ENCODE results near the gene GPR35. TPM values are rescaled to one million over a fixed set of nuclear protein-coding genes. Genes with fewer than 3 reads are reported as not detected.
"Not testable (repeated sequence)": the region's sequence is repeated elsewhere in the genome, so short reads cannot be mapped to it uniquely, and the experiment has no call there.

GPR35 gene
- total RNA-seq, 1 donor from 2014 or later: 1.5 TPM

DNA sequence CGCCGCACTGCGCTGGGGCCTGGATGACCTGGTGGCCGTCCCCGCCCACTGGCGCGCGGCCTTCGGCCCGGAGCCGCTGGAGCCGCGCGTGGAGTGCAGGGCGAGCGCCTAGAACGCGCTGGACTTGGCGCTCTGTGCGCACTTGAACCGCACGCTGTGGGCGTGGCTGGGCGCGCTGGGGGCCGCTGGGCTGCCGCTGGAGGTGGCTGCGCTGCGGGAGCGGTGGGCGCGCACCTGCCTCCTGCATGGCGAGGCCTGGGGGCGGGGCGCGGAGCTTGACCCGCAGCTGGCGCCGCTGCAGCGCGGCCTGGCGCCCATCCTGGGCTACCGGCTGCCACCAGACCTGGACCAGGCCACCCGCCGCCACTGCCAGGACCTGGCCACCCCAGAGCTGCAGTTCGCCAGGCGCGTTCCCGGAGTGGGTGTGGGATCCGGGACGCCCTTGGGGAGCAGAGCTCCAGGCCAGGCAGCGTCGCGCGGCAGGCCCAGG, 47.5 kb downstream of the GPR35 start:
- no peak for DNase-seq (ENCODE audit: low spot score)
- intact Hi-C loops (cut with DNase I): no loop called here

DNA sequence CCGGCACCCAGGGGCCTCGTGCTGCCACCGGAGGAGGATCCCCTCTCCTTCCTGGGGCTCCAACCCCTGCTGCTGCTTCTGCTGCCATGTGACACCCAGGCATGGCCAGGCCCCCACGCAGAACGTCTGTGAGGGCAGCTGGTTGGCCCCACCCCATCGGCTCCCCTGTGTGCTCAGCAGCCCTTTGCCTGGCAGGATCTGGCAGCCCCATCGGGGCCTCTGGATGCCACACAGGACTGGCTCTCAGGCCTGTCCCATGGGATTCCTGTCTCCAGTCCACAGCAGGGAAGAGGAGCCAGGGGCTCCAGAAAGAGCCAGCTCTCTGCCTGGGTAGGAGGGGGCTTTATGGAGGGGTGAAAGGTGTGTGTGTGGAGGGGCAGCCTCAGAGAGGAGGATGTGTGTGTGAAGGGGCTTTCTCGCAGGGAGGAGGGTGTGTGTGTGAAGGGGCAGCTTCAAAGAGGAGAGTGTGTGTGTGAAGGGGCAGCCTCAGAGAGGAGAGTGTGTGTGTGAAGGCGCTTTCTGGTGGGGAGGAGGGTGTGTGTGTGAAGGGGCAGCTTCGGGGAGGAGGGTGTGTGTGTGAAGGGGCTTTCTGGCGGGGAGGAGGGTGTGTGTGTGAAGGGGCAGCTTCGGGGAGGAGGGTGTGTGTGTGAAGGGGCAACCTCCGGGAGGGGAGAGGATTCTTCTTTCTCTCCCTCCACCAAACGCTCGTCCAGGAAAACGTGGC, 49.3 kb downstream of the GPR35 start:
- intact Hi-C loops (cut with DNase I); DNase-seq (ENCODE audit: low spot score): not testable (repeated sequence)

DNA sequence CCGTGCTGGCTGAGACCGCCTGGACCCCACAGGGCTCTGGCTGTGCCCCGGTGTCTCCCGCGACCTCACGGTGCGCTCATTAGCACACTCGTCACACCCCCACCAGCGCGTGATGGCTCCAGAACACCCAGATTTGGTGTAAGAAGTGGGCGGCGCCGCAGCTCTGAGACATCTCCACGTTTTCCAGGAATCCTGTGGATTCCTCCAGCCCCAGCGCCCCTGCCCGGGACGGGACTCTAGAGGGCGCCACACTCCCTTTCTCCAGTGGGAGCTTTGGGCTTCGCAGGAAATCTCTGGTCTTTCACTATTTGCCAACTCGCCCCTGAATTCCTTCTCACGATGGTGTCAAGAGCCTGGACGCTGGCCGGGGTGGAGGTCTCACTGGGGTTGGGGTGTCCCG, 50.1 kb downstream of the GPR35 start:
- intact Hi-C loops (cut with DNase I); DNase-seq (ENCODE audit: low spot score): not testable (repeated sequence)

GRCh38 chr2:240678043-240678442, 52.8 kb downstream of the GPR35 start:
- intact Hi-C loops (cut with DNase I); DNase-seq (ENCODE audit: low spot score): not testable (repeated sequence)

GRCh38 chr2:240678909-240679308, 53.6 kb downstream of the GPR35 start:
- intact Hi-C loops (cut with DNase I); DNase-seq (ENCODE audit: low spot score): not testable (repeated sequence)

- intact Hi-C loops (cut with DNase I); DNase-seq (ENCODE audit: low spot score): not testable (repeated sequence)
Observed at GRCh38 chr2:240680185-240680584, 54.9 kb downstream of the GPR35 start.

Other genes with a start within 250 kb of the GPR35 start
- 291 TPM for gene GPC1, start 189.8 kb upstream of the GPR35 start, total RNA-seq
- 8.2 TPM for gene ANKMY1, start 67.5 kb upstream of the GPR35 start, total RNA-seq
- gene DUSP28, start 65.1 kb upstream of the GPR35 start, total RNA-seq: 9.7 TPM
- 73.8 TPM for gene RNPEPL1, start 57.0 kb upstream of the GPR35 start, total RNA-seq
- gene CAPN10, start 38.7 kb upstream of the GPR35 start, total RNA-seq: 24.3 TPM
- not detected for gene AQP12B, start 57.4 kb downstream of the GPR35 start, total RNA-seq
- not detected for gene AQP12A, start 66.4 kb downstream of the GPR35 start, total RNA-seq
- 10.2 TPM for gene KIF1A, start 194.7 kb downstream of the GPR35 start, total RNA-seq
- not detected for gene AGXT, start 243.3 kb downstream of the GPR35 start, total RNA-seq

Data from cardiac septum (tissue), 1 donor.